Activated CD4-positive, alpha-beta T cell treated with anti-CD3 and anti-CD28 coated beads, Interleukin-2, amount 50 U/mL, for 1 hour (primary cell): Measurements from ENCODE around the gene TRIM29.

Experiments
- DNase-seq: peaks from one replicate; pipeline ENCODE4 v3.0.0-alpha.2; 2020

The TRIM29 gene

GRCh38 chr11:120135838-120136237 lies 2.1 kb downstream of the TRIM29 start:
- DNase-seq, result no peak

GRCh38 chr11:120134931-120135228 lies 3.0 kb downstream of the TRIM29 start:
- DNase-seq, result no peak

GRCh38 chr11:120134106-120134930 lies 3.6 kb downstream of the TRIM29 start:
- no peak for DNase-seq

- no peak for DNase-seq
Observed at GRCh38 chr11:120133216-120134105, 4.5 kb downstream of the TRIM29 start.

GRCh38 chr11:120132645-120133185 lies 5.2 kb downstream of the TRIM29 start:
- no peak for DNase-seq

- no peak for DNase-seq
Observed at GRCh38 chr11:120131941-120132644, 5.8 kb downstream of the TRIM29 start.

- DNase-seq, result no peak
Observed at GRCh38 chr11:120130991-120131760, 6.7 kb downstream of the TRIM29 start.

- no peak for DNase-seq
Observed at GRCh38 chr11:120130176-120130980, 7.5 kb downstream of the TRIM29 start.

GRCh38 chr11:120129570-120129969 lies 8.3 kb downstream of the TRIM29 start:
- DNase-seq, result no peak

GRCh38 chr11:120128392-120129119 lies 9.4 kb downstream of the TRIM29 start:
- DNase-seq, result no peak

- no peak for DNase-seq
Observed at GRCh38 chr11:120127236-120127635, 10.7 kb downstream of the TRIM29 start.

GRCh38 chr11:120126620-120127019 lies 11.3 kb downstream of the TRIM29 start:
- no peak for DNase-seq

- DNase-seq, result no peak
Observed at GRCh38 chr11:120125509-120125908, 12.4 kb downstream of the TRIM29 start.

GRCh38 chr11:120125024-120125423 lies 12.9 kb downstream of the TRIM29 start:
- DNase-seq, result no peak

- DNase-seq, result no peak
Observed at GRCh38 chr11:120124355-120124754, 13.6 kb downstream of the TRIM29 start.

GRCh38 chr11:120123946-120124345 lies 14.0 kb downstream of the TRIM29 start:
- no peak for DNase-seq

- DNase-seq, result no peak
Observed at GRCh38 chr11:120122924-120123683, 14.8 kb downstream of the TRIM29 start.

GRCh38 chr11:120121914-120122473 lies 15.9 kb downstream of the TRIM29 start:
- DNase-seq, result no peak

- DNase-seq, result no peak
Observed at GRCh38 chr11:120121336-120121735, 16.6 kb downstream of the TRIM29 start.
